IPS-20b (cell line): ENCODE data around the gene CR1L.
"Not testable (repeated sequence)": the region's sequence is repeated elsewhere in the genome, so short reads cannot be mapped to it uniquely, and the experiment has no call there.

Experiments used
- H3K27ac ChIP-seq: one replicate; pipeline ENCODE4 v1.5.1; 2013; ENCODE audit warnings: low read length
- H3K27me3 ChIP-seq: 2 replicates; pipeline ENCODE4 v1.6.1; 2013; ENCODE audit warnings: mild to moderate bottlenecking, low read length, inconsistent platforms; ENCODE audit not compliant: insufficient read depth
- H3K36me3 ChIP-seq: 2 replicates; pipeline ENCODE4 v1.6.1; 2013; ENCODE audit warnings: low read depth, mild to moderate bottlenecking, inconsistent platforms, low read length, moderate library complexity; ENCODE audit not compliant: insufficient read depth
- H3K4me1 ChIP-seq: 2 replicates; pipeline ENCODE4 v1.6.1; 2013; ENCODE audit warnings: mild to moderate bottlenecking, control low read depth, inconsistent platforms, low read length, moderate library complexity; ENCODE audit not compliant: insufficient read depth
- H3K4me3 ChIP-seq: 2 replicates; pipeline ENCODE4 v1.5.1; 2013; ENCODE audit warnings: mild to moderate bottlenecking, low read length, inconsistent platforms
- H3K9ac ChIP-seq: 2 replicates; pipeline ENCODE4 v1.6.1; 2013; ENCODE audit warnings: low read depth, mild to moderate bottlenecking, inconsistent platforms, low read length, moderate library complexity
- H3K9me3 ChIP-seq: 2 replicates; pipeline ENCODE4 v1.6.1; 2013; ENCODE audit warnings: mild to moderate bottlenecking, low read depth, low read length, inconsistent platforms; ENCODE audit not compliant: insufficient read depth

Gene CR1L

DNA sequence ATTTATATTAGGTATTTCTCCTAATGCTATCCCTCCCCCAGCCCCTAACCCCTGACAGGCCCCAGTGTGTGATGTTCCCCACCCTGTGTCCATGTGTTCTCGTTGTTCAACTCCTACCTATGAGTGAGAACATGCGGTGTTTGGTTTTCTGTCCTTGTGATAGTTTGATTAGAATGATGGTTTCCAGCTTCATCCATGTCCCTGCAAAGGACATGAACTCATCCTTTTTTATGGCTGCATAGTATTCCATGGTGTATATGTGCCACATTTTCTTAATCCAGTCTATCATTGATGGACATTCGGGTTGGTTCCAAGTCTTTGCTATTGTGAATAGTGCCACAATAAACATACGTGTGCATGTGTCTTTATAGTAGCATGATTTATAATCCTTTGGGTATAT is 125.6 kb downstream of the CR1L start:
- not testable (repeated sequence) for H3K27me3 ChIP-seq, H3K9me3 ChIP-seq
- peaks cover 61% of the 10 kb centered on the region for H3K36me3 ChIP-seq

More for the DNA sequence above, 125.6 kb downstream of the CR1L start:
- H3K4me3 ChIP-seq, H3K27ac ChIP-seq, H3K4me1 ChIP-seq, H3K9ac ChIP-seq: not testable (repeated sequence)
